ENCODE measurements around the gene EBF4.

EBF4 gene

GRCh38 chr20:2692036-2692885 lies at the start of gene EBF4:
Gene EBF4, plus strand, starts transcription at chr20:2692780. Its CDS starts 866 bp downstream, at chr20:2693646.
- no peak within 1 kb of the TSS for H3K27ac ChIP-seq
- TF ChIP-seq CTCF (IDR thresholded peaks at IDR 0.05) (no peak), ZFX (IDR thresholded peaks at IDR 0.05; ENCODE audit: borderline replicate concordance) (no peak)

GRCh38 chr20:2643708-2644107 lies 48.9 kb upstream of the EBF4 start:
- H3K27ac ChIP-seq: no peak overlapping the region
- TF ChIP-seq ZFX (IDR thresholded peaks at IDR 0.05; ENCODE audit: borderline replicate concordance) (no peak), CTCF (IDR thresholded peaks at IDR 0.05) (no peak)

GRCh38 chr20:2651772-2652723 lies 40.5 kb upstream of the EBF4 start, which contains the start of gene NOP56:
Gene NOP56, plus strand, starts transcription at chr20:2652632. Its CDS starts 29 bp downstream, at chr20:2652661.
- H3K27ac ChIP-seq: peak within 1 kb of the TSS; percentile 94
- TF ChIP-seq CTCF (IDR thresholded peaks at IDR 0.05) (no peak), ZFX (IDR thresholded peaks at IDR 0.05; ENCODE audit: borderline replicate concordance) (no peak)

- no peak for TF ChIP-seq CTCF (IDR thresholded peaks at IDR 0.05)
- peak overlapping the region; percentile 94 for H3K27ac ChIP-seq
Measured at GRCh38 chr20:2652724-2653555, 39.6 kb upstream of the EBF4 start.

GRCh38 chr20:2653556-2654383 lies 38.8 kb upstream of the EBF4 start:
- H3K27ac ChIP-seq: peak overlapping the region; percentile 94
- TF ChIP-seq CTCF (IDR thresholded peaks at IDR 0.05): no peak
- no peak for TF ChIP-seq ZFX (IDR thresholded peaks at IDR 0.05; ENCODE audit: borderline replicate concordance)

GRCh38 chr20:2654384-2654822 lies 38.2 kb upstream of the EBF4 start:
- TF ChIP-seq ZFX (IDR thresholded peaks at IDR 0.05; ENCODE audit: borderline replicate concordance) (no peak), CTCF (IDR thresholded peaks at IDR 0.05) (no peak)
- H3K27ac ChIP-seq: peak overlapping the region; percentile 94
